Activated CD4-positive, alpha-beta T cell treated with anti-CD3 and anti-CD28 coated beads, Interleukin-2, amount 50 U/mL, for 16 hours (primary cell): ENCODE results near the gene LGALS3.
A peak's percentile ranks its signal among the peaks of the same experiment; 100 is the strongest.

Experiments used
- DNase-seq: peaks from one replicate; pipeline ENCODE4 v3.0.0-alpha.2; 2020

Gene LGALS3

DNA sequence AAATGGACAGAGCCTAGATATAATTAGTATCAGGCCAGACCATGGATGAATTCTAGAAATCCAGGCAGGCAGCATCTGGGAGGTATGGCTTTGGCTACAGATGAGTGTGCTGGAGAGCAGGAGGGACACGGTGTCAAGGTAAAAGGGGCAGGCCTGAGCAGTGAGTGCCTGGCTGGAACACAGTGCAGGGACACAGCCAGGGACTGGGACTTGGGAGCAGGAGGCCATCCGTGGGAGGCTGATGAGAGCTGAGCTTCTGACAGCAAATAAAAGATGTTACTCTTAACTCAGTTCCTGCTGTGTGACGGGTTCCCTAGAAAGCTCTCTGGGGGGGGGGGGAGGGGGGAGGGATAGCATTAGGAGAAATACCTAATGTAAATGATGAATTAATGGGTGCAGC, 13.6 kb upstream of the LGALS3 start:
- DNase-seq: no peak

DNA sequence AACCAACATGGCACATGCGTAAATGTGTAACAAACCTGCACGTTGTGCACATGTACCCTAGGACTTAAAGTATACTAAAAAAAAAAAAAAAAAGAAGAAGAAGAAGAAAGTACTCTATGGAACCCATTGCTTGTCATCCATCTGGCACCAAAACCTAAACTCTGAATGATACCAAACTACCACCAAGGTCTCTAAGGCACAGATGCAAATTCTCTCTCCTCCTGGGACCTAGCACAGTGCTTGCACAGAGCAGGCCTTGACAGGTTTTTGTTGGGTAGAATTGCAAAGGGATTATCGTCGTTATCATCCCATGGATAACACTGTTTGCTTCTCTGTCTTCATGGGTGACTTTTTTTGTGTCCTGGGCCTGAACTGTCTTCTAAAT, 13.2 kb upstream of the LGALS3 start:
- no peak for DNase-seq

DNA sequence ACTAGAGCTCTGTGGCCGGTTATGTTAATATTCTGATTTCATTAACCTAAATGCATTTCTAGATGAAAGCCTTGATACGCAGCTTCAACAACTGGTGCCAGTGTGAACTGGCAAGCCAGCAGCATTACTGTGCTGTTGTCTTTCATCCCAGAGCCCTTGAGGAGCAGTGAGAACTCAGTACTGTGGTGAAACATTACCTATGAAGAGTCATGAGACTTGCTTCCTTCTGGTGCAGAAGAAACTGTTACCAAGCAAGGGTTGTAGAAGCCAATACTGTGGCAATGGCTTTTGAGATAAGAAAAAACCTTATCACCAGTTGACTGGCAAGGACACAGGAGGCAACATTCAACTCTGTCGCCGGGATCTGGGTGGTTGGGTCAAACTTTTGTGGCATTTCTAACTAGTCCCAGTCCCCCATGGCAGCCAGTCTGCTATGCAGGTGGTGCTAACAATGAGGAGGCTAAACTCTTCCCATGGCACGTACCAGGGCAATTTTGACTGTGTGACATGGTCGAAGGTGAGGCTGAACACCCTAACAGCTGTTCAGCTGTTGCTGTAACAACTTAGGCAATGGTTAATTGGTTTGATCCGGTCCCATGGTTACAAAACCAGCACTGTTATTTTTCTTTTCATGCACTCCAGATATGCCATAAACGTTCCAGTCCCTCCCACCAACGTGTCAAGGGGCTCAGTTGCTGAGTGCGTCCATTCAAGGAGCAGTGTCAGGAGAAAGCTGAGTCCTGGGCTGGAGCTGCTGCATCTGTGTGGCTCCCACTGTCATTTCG, 12.6 kb upstream of the LGALS3 start:
- no peak for DNase-seq

DNA sequence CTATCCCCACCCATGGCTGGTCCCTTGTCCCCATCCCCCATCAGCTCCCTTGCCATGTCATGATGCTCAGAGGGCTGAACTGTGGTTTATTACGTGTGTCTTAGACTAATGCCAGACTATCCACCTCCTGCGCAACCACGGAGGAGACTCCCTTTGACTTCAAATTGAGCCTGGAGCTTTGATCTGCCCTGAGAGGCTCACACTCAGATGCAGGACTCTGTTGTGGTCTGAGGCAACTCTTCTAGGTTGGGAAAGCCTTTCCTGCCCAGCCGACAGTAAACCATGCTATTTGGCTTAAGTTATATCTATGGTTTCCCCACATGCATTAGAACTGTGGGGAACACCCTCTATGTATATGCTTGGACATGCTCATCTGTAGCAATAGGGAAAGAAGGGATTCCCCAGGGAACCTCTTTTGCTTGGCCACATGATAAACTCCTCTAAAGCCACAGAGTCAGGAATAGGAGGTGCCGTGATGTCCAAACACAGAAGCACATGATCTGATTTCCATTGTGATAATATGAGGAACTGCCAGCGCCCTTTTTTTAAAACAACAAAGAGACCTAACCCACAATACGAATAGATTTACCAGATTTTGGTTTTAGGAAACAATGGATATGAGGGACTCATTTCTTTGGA, 11.1 kb upstream of the LGALS3 start:
- no peak for DNase-seq

DNA sequence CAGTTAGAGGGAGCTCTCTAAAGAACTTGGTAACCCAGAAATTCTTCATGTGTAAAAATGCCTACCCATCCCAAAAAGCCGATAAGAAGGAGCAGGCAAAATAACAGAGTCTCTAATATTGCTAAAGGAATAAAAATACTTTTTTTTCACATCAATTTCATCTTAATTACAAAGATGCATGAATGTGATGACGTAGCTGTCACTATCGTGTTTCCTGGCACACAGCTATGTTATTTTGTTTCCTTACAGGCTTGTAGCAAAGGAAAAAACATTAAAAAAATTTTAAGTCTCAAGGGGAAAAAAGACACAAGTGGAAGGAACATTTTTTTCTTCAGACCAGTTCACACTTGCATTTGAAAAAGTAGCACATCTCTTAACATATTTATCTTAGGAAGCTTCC, 10.3 kb upstream of the LGALS3 start:
- no peak for DNase-seq

DNA sequence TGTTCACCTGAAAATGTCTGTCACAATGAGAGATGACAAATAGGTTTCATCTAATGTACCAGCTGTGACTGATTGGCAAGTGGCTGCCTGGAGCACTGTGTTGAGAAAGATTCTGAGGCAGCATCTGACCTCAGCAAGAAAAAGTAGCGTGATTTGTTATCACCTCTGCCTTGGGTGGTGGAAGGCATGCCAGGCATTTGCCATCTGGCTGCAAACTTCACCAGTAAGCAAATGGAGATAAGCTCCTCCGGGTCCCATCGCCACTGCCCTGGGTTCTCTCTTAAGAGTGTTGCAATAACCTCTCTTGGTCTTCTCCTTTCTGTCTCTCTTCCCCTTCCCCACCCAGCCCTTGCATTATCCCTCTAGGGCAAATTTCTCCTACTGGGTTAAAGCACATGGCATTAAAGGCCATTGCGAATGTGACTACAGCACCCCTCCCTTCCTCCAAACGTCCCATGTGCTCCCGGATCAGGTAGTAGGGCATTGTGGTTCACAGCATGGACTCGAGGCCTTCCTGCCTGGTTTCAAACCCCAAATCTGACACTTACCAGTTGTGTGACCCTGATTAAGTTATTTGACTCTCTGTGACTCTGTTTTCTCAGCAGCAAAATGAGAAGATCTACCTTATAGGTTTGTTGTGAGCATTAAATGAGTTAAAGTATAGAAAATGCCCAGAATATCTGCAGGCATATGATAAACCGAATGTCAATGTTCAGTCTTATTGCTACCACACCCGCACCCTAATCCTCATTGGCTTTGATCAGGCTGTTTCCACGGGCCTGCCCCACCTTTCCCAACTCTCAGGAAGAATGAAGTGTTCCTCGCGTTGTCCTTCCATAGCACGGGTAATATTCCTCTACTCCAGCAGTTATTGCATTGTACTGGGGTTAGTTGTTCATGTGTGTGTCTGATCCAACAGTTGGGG, 8.2 kb upstream of the LGALS3 start:
- DNase-seq: no peak

DNA sequence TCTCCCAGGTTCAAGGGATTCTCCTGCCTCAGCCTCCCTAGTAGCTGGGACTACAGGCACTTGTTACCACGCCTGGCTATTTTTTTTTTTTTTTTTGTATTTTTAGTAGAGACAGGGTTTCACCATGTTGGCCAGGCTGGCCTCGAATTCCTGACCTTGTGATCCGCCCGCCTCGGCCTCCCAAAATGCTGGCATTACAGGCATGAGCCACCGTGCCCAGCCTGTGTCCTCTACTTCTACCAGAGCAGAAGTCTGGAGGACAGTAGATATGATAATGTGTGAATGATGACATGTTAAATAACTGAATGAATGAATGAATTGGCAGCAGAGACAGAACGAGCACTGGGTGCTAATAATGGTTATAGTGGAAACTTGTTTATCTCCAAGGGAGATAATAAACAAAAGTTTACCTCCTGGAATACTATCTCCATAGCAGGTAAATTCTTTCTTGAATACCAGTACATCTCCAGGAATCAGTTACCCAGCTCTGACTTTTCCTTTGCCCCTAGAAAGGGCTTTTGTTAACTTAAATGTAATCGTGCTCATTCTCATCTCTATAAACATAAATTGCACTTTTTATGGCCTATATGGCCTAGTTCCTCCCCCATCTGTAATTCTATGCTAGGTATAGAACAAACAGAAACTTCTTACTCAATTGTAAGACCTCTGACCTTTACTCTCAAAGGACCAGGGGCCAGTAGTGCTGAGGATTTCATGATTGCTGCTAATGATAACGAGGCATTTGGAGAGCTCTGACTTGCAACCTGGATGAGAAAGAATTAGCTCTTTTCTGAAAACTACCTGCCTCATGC, 7.2 kb upstream of the LGALS3 start:
- DNase-seq: no peak

DNA sequence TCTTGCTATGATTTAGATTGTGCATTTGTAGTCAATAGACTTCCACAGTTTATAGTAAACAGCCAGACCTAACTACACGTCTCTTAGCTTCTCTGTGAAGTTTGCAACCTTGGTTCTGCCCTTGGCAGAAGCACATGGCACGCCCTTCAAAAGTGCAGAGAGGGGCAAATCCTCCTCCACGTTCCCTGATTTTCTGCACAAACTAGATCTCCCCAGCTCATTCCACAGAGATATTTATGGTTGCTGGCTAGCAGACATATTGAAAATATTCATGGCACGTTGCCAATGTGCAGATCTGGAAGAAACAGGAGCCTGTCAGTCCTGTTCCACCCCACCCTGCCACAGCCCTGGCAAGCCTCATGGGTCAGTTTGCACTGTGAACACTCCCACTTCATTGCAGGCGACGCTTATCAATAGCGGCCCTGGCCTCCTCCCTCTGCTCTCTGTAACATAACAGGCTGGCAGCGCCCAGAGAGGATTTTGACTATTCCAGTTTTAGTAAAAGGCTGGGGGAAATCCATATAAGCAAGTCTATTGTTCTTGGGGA, 6.5 kb upstream of the LGALS3 start:
- DNase-seq: no peak

DNA sequence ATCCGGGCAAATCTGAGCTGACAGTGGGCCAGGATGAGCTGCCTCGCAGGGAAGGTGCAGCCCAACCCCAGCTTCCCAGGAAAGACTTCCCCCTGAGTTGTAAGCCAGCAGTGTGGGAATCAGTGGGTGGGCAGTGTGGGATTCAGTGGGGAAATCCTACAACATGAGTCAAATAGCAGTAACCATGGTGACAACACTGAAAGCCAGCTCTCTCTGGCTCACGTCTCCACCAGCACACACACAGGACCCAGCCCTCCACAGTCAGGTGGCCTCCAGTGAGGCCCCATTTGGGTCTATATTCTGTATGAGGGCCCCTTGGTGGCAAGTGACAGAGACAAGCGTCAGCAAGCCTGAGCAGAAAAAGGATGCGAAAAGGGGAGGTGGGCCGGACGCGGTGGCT, 6.0 kb upstream of the LGALS3 start:
- DNase-seq: no peak

DNA sequence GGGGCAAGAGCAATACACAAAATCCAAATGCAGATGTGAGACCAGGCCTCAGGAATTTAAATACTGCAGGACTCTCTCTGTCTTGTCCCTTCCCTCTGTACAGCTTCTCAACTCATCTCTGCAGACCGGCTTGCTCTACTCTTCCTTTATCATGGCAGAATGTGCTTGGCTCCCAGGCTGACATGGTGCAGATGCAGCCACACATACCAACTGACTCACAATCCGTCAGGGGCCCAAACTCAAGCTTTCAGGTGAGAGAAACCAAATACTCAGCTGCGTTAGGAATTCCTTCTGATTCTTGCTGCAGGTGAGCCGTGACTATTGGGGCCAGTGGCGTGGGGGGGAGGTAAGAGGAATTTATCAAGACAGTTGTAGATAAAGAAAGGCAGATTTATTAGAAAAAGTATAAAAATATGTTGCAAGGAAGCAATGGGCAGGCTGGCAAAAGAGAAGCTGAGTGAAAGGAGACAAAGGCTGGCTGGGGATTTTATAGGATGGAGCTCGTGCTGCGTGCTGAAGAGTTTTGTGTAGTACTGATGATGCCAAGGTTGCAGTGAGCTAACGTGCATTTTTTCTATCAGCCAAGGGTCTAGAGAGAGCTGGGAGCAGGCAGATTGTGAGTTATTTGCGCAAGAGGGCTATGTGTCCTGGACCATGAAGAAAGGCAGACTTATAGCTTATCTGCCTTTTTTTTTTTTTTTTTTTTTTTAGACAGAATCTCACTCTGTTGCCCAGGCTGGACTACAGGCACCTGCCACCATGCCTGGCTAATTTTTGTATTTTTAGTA, 5.0 kb upstream of the LGALS3 start:
- DNase-seq: no peak

DNA sequence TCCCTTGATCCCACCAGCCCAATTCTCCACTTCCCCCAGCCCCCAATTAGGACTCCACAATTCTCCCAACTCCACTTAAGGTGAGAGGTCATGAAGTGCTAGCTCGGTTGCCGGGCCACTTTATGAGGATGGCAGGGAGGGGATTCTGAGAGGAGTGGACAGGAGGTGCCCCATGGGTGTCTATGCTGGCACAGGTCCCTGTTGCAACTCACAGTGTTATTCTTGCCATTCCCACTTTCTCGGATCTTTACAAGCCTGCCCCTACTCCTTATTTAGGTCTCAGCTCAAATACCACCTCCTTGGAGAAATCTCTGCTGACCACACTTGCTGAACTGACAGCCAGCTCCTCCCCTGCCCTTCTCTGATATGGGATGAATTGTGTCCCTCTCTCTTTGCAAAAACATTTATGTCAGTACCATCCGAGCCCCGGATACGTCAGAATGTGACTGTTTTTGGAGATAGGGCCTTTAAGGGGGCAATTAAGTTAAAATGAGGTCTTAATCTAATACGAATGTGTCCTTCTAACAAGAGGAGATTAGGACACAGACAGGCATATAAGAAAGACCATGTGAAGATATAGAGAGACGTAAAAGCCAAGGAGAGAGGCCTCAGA, 4.2 kb upstream of the LGALS3 start:
- DNase-seq: no peak

DNA sequence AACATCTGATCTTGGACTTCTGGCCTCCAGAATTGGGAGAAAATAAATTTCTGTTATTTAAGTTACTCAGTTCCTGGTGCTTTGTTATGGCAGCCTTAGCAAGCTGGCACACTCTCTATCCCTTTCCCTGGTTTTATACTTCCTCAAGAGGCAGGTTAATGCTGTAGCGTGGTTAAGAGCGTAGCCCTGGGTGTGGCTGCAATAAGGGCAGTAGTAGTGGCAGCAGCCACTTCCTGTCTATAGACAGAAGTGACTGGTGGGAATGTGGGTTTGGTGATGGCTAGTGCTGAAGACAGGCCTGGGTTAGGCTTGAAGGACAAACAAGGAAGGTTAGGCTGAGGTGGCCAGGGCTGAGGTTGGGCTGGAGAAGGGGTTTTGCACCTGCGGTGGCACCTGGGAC, 3.6 kb upstream of the LGALS3 start:
- peak; percentile 29 for DNase-seq

DNA sequence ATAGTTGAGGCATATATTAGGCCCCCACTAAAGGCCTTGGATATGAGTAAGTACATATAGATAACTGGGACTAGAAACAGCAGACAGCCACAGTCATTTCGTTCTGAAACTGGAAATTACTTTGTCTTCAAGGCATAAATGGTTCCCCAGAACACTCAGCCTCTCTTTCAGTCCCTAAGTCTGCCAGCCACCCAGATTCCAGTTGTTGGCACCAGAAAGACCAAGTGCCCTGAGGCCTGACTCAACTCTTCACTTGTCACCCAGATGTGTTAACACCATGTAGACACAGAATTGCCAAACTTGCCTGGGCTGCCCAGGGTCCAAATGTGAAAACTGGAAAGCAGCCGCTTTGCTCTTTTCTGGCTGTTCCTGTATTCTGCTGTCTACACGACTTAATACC, 3.0 kb upstream of the LGALS3 start:
- peak; percentile 50 for DNase-seq

DNA sequence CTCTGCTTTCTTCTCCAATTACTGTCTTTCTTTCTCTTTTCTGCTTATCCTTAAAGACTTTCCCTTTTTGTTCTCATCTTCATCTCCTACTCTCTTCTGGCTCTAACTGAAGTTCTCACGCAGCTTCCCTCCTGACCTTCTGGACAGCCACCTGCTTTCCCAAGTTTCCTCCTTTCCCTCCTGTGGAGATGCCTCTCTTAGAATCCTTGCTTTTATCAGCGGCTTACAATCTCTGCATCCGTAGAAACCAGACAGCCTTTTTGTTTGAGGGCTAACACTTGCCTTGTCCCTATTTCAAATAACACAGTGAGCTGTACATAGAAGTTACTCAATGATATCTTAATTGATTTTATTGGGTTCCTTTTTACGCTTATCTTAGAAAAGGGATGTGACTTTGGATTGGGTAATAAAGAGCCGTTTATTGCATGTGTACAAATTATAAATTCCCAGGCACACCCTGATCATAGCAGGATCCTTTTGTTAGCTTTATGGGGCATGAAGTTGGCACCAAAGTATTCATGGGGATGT, 2.1 kb upstream of the LGALS3 start:
- no peak for DNase-seq

DNA sequence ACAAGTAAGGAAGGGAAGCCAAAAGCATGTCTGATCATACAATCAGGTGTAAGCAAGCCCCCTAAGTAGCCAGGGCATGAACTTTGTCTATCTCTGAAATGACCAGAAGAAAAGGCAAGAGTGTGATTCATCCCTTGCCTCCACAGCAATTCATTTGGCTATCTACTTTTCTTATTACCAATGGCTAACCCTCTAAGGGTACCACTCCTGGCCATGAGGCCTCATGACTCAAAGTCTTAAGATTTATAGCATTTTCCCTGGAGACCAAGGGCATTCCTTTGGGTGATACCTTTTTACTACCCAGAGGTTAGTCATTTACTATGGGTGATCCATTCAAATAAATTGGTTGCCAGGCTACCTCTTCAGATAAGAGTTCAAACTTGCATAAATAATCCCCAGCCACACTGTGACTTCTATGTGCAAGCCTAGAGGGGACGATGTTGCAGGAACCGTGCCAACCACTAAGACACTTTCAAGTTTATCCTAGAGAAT, 1.5 kb upstream of the LGALS3 start:
- no peak for DNase-seq

DNA sequence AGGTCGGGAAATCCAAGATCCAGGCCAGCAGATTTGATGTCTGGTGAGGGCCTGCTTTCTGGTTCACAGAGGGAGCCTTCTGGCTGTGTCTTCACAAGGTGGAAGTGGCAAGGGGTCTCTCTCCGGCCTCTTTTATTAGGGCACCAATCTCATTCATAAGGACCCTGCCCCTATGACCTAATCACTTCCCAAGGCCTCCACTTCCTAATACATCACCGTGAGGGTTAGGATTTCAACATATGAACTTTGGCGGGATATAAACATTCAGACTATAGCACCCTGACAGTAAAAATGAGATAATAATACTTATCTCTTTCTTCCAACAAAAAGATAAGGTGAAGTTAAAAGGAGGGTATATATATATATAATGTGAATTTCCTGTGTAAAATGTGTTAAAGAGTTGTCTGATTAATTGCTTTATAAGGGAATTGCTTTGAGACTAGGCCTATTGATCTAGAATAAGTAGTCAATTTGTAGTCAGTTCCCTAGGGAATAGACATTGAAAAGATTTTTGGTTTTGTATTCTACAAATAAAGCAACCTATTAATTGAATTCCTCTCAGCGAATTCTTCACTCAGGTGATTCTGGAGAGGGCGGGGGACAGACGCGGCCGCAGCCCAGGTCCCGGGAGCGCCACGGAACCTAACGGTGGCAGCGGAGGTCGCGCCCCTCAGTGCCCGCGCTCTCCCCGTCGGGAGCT, 516 bp upstream of the LGALS3 start:
- no peak for DNase-seq

DNA sequence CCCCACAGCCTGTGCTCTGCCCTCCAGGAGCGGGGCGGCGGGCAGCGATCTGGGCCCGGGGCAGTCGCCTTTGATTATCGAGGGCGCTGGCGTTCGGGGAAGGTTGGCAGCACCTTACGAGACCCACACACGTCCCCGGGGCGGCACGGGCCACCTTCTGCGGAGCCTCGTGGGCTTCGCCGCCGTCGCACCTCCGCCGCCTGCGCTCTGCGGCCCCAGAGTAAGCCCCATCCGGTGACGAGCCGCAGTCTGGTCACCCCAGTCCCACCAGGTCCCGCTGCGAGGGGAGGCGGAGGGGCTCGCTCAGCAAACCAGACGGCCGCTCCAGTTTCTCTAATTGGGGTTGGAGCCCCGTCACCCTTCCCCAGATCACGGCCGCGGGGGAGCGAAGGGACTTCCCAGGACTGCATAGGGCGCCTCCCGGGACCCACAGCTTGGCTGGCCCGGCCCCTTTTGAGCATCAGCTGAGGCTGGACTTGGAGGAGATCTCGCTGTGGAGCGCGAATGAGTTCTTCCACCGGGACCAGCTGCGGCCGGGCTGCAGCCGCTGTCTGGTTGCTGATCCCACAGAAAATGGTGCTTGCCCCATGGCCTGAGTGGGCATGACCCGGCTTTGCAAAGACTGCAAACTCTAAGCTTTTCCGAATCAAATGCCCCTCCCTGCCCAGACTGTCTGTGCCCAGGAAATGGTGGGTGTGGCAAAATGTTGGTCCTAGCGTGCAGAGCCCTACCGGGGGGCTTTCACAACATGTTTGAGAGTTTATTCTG, 560 bp downstream of the LGALS3 start:
- DNase-seq: peak; percentile 48

DNA sequence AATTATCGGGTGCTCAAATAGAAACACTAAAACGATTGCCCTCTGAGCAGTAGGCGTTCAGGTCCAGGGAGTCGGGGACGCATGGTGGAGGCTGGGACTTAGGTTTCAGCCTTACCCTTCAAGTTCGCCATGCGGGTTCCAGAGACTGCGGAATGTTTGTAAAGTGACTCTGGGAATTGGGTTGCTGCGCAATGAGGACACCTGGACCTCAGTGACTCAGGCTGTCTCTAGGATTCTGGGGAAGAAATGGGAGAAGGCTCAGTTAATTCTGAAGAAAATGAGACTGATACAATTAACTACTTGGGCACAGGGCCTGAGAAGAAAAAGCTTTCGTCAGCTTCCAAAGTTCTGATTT, 1.1 kb downstream of the LGALS3 start:
- DNase-seq: no peak

DNA sequence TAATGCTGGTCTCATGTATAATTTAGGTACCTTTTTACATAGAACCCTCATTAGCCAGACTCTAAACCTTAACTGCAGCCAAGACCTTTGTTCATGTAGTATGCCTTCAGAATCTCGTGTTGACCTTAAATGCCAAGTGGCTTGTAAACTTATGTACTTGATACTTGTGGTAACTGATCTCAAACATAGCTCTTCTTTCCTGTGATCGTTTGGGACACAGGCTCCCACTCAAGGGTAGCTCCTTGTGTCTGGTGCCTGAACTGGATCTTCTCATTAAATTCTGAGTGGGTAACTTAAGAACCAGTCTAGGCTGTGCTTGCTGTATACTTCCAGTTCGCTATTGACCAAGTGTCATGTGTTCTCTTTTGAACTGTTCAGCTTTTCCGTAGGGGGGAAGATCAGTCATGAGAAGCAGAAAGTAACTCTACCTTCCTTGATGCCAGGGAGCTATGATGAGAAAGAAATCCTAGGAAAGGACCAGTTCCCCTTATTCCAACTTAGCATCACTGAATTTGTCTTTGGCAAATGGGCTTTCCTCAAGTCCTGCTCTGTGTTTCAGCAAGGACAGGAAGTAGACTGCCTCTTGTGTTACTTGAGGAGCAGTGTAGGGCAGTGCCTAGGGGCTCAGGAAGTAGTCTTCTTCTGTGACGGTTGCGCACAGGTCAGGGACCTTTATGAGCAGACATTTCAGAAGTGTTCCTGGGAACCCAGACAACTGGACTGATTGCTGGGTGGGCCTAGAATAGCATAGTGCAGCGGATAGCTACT, 2.5 kb downstream of the LGALS3 start:
- DNase-seq: peak; percentile 27
